Endothelial cell of umbilical vein (primary cell): Measurements from ENCODE around the gene SYNE1.

Source experiments
- CTCF ChIP-seq, 2 donors: IDR thresholded peaks; 1 replicate in 1 of 2; 2 replicates in 1 of 2; pipeline ENCODE4 v1.5.1; 2011; ENCODE audit warnings: low read length in 2 of 2, mild to moderate bottlenecking in 2 of 2, moderate library complexity in 2 of 2, control low read depth in 1 of 2, inconsistent platforms in 1 of 2, low read depth in 1 of 2; ENCODE audit not compliant: insufficient read depth in 1 of 2; ENCODE audit errors: extremely low read depth in 1 of 2
- EZH2 ChIP-seq: IDR thresholded peaks from 2 replicates; pipeline ENCODE4 v1.6.1; 2012; ENCODE audit warnings: borderline replicate concordance, low read depth, mild to moderate bottlenecking, moderate library complexity, low read length, inconsistent platforms; ENCODE audit not compliant: severe bottlenecking
- FOS ChIP-seq: IDR thresholded peaks from 2 replicates; pipeline ENCODE4 v1.6.1; 2011; ENCODE audit warnings: mild to moderate bottlenecking, low read length, moderate library complexity, borderline replicate concordance; ENCODE audit not compliant: insufficient read depth
- GATA2 ChIP-seq: IDR thresholded peaks from 2 replicates; pipeline ENCODE4 v1.7.0; 2011; ENCODE audit warnings: low read depth, mild to moderate bottlenecking, moderate library complexity, mixed read lengths, low read length; ENCODE audit not compliant: insufficient read length, insufficient read depth
- JUN ChIP-seq: IDR thresholded peaks from 2 replicates; pipeline ENCODE4 v1.6.1; 2011; ENCODE audit warnings: borderline replicate concordance, low read depth; ENCODE audit not compliant: insufficient read length, insufficient read depth
- MAX ChIP-seq: IDR thresholded peaks from 2 replicates; pipeline ENCODE4 v1.6.1; 2011; ENCODE audit not compliant: insufficient read depth, insufficient read length
- MYC ChIP-seq: IDR thresholded peaks from one replicate; pipeline ENCODE4 v1.6.1; 2011; ENCODE audit warnings: mild to moderate bottlenecking, low read depth, low read length
- POLR2A ChIP-seq: IDR thresholded peaks from 2 replicates; pipeline ENCODE4 v1.6.1; 2012; ENCODE audit warnings: low read depth, mild to moderate bottlenecking, control low read depth, low read length
- POLR2AphosphoS5 ChIP-seq: IDR thresholded peaks from 2 replicates; pipeline ENCODE4 v1.6.1; 2012; ENCODE audit warnings: low read depth, mild to moderate bottlenecking, control low read depth, low read length, moderate library complexity; ENCODE audit not compliant: insufficient read depth

- TF ChIP-seq CTCF (IDR thresholded peaks at IDR 0.05; ENCODE audit: extremely low read depth in 1 of 2, insufficient read depth in 1 of 2, low read depth in 1 of 2, low read length in 2 of 2) (no peak), MAX (no peak), EZH2 (no peak), POLR2AphosphoS5 (peak; percentile 47), POLR2A (no peak), JUN (peak; percentile 96), FOS (peak; percentile 98), MYC (no peak), GATA2 (peak; percentile 33)
Measured at GRCh38 chr6:152461556-152461955, 175.6 kb downstream of the SYNE1 start.
